ENCODE results near the gene RPS5.
"Not testable (repeated sequence)": the region's sequence is repeated elsewhere in the genome, so short reads cannot be mapped to it uniquely, and the experiment has no call there.

The RPS5 gene

GRCh38 chr19:58434217-58434616, 47.1 kb downstream of the RPS5 start:
- DNase-seq (ENCODE audit: low read depth, low spot score), result no peak
- in situ Hi-C loops (cut with HindIII; ENCODE audit: low sequenced_read_pairs), result no loop called here
- TF ChIP-seq CTCF (IDR thresholded peaks at IDR 0.05; ENCODE audit: low read depth, low read length), result no peak

GRCh38 chr19:58439576-58440554, 52.8 kb downstream of the RPS5 start, which contains the start of gene ZNF132:
ZNF132 (minus strand) TSS chr19:58440153; CDS start chr19:58439821, 332 bp downstream.
- TF ChIP-seq CTCF (IDR thresholded peaks at IDR 0.05; ENCODE audit: low read depth, low read length), result no peak
- H3K4me3 ChIP-seq (ENCODE audit: low read depth, low read length), result peak within 1 kb of the TSS; percentile 71
- DNase-seq (ENCODE audit: low read depth, low spot score), result peak; percentile 100
- in situ Hi-C loops (cut with HindIII; ENCODE audit: low sequenced_read_pairs), result no loop called here

More at GRCh38 chr19:58434217-58434616, 47.1 kb downstream of the RPS5 start:
- no peak overlapping the region for H3K4me3 ChIP-seq (ENCODE audit: low read depth, low read length)

GRCh38 chr19:58440556-58440955, 53.5 kb downstream of the RPS5 start:
- TF ChIP-seq CTCF (IDR thresholded peaks at IDR 0.05; ENCODE audit: low read depth, low read length), result no peak
- in situ Hi-C loops (cut with HindIII; ENCODE audit: low sequenced_read_pairs), result no loop called here
- H3K4me3 ChIP-seq (ENCODE audit: low read depth, low read length), result peak overlapping the region; percentile 71
- DNase-seq (ENCODE audit: low read depth, low spot score), result no peak

GRCh38 chr19:58442986-58443385, 55.9 kb downstream of the RPS5 start:
- H3K4me3 ChIP-seq (ENCODE audit: low read depth, low read length); in situ Hi-C loops (cut with HindIII; ENCODE audit: low sequenced_read_pairs); DNase-seq (ENCODE audit: low read depth, low spot score): not testable (repeated sequence)

Data from astrocyte of the spinal cord (primary cell).